Stomach (tissue), 9 donors: Measurements from ENCODE around the gene TTC3. TPM values are rescaled to one million over a fixed set of nuclear protein-coding genes. Genes with fewer than 3 reads are reported as not detected.

Experiments used
- DNase-seq, 2 donors: peaks; one replicate each; pipeline versions ENCODE4 v3.0.0 to v3.0.0-alpha.2; 2013 to 2019
- H3K27ac ChIP-seq, 5 donors: fragments of 200-600 bp in 4 of 5; sonication (generic) in 4 of 5; one replicate each; pipeline ENCODE4 v1.5.1; 2013 to 2019; ENCODE audit warnings: mild to moderate bottlenecking in 1 of 5, moderate library complexity in 1 of 5
- H3K27me3 ChIP-seq, 3 donors: fragments of 200-600 bp; sonication (generic); one replicate each; pipeline ENCODE4 v1.5.1; 2017 to 2019; ENCODE audit warnings: mixed run types in 1 of 3
- H3K36me3 ChIP-seq, 4 donors: fragments of 200-600 bp; sonication (generic); 1 replicate in 3 of 4; 2 replicates in 1 of 4; pipeline ENCODE4 v1.5.1; 2016 to 2019
- H3K4me1 ChIP-seq, 4 donors: fragments of 200-600 bp; sonication (generic); one replicate each; pipeline ENCODE4 v1.5.1; 2016 to 2019
- H3K4me3 ChIP-seq, 4 donors: fragments of 200-600 bp; sonication (generic) in 3 of 4; one replicate each; pipeline ENCODE4 v1.5.1; 2016 to 2019; ENCODE audit warnings: mild to moderate bottlenecking in 1 of 4
- H3K9me3 ChIP-seq, 4 donors: fragments of 200-600 bp; sonication (generic); one replicate each; pipeline ENCODE4 v1.5.1; 2016 to 2019
- EP300 ChIP-seq: sonication (generic); formaldehyde crosslinking; IDR thresholded peaks from one replicate; pipeline ENCODE4 v1.6.1; 2017; ENCODE audit warnings: antibody characterized with exemption
- POLR2A ChIP-seq, 4 donors: fragments of 450-650 bp; IDR thresholded peaks; one replicate each; pipeline ENCODE4 v1.6.1; 2016; ENCODE audit warnings: antibody characterized with exemption in 4 of 4, control low read depth in 2 of 4, mild to moderate bottlenecking in 1 of 4, moderate library complexity in 1 of 4
- POLR2AphosphoS5 ChIP-seq, 3 donors: sonication (generic); formaldehyde crosslinking; IDR thresholded peaks; one replicate each; pipeline ENCODE4 v1.6.1; 2016; ENCODE audit warnings: antibody characterized with exemption in 3 of 3
- WGBS, 5 donors: extraction: QIAGEN DNeasy Blood & Tissue Kit in 3 of 5; methylation state at CpG; one replicate each; pipeline versions ENCODE4 v1.1.5 to v1.1.7; 2013 to 2018; 5-methylcytosine and 5-hydroxymethylcytosine counted together
- intact Hi-C: fragments of 100-400 bp; cut with DNase I; formaldehyde crosslinking; loops from one replicate; pipeline ENCODE4 v1.15.1; 2023; ENCODE audit warnings: low total_unique reads
- polyA plus RNA-seq, 3 donors: library from polyadenylated mRNA; stranded (reverse); fragments of 200-250 nt; gene quantifications; one replicate each; pipeline ENCODE4 v1.2.3, GENCODE V29; 2013
- total RNA-seq, 5 donors: library from RNA; depleted of rRNA; stranded (reverse); fragments of >200 nt; gene quantifications; one replicate each; pipeline versions ENCODE4 v1.1.0 to v1.2.3, GENCODE V29; 2014 to 2016
- TF ChIP-seq, protein P1 (sequence below), 7 experiments: fragments of 450-650 bp in 4 of 7; fragments of 200-600 bp in 3 of 7; sonication (generic) in 3 of 7; IDR thresholded peaks; one replicate each; pipeline ENCODE4 v1.5.1; 2016 to 2019; ENCODE audit warnings: antibody characterized with exemption in 7 of 7, control low read depth in 2 of 7, mild to moderate bottlenecking in 1 of 7
- donor health status: healthy with polysubstance abuse.
- donor health status: Bipolar disorder and iron deficiency.
- donor health status: healthy.

The TTC3 gene
- total and polyA plus RNA-seq, 8 donors, result 17.5 to 538 (median 143) TPM

DNA sequence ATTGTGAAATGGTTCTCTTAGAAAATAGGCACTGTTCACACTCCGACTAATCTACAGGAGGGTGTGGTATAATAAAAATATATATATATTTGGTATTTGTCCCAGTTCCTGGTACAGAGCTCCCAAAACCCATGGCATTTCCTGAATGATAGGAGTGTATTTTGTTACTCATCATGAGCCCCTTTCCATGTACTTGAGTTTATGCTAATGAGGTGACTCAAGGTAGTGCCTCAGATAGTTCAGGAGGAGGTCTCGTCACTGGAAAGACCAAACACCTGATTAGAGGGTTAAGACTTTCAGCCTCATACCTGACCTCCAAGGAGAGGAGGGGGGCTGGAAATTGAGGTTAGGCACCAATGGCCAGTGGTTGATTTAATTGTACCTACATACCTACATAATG lies 57.9 kb downstream of the TTC3 start:
- Histone ChIP-seq H3K9me3 (no peaks in the 10 kb centered on the region), H3K4me3 (no peak overlapping the region), H3K27ac (no peak overlapping the region), H3K27me3 (no peaks in the 10 kb centered on the region), H3K4me1 (no peaks in the 10 kb centered on the region), H3K36me3 (peaks cover 34 to 100% (median 96%) of the 10 kb centered on the region in 4 donors)
- intact Hi-C loops, result no loop called here
- WGBS, 5 donors, result 72 to 83% (median 77%) methylated on average over 2 of the region's 2 CpGs
- TF ChIP-seq EP300 (no peak), POLR2A (IDR thresholded peaks at IDR 0.05) (no peak), POLR2AphosphoS5 (IDR thresholded peaks at IDR 0.05) (no peak)
- TF ChIP-seq, protein P1, sequence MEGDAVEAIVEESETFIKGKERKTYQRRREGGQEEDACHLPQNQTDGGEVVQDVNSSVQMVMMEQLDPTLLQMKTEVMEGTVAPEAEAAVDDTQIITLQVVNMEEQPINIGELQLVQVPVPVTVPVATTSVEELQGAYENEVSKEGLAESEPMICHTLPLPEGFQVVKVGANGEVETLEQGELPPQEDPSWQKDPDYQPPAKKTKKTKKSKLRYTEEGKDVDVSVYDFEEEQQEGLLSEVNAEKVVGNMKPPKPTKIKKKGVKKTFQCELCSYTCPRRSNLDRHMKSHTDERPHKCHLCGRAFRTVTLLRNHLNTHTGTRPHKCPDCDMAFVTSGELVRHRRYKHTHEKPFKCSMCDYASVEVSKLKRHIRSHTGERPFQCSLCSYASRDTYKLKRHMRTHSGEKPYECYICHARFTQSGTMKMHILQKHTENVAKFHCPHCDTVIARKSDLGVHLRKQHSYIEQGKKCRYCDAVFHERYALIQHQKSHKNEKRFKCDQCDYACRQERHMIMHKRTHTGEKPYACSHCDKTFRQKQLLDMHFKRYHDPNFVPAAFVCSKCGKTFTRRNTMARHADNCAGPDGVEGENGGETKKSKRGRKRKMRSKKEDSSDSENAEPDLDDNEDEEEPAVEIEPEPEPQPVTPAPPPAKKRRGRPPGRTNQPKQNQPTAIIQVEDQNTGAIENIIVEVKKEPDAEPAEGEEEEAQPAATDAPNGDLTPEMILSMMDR (IDR thresholded peaks at IDR 0.05), result no peak
- no peak for DNase-seq

DNA sequence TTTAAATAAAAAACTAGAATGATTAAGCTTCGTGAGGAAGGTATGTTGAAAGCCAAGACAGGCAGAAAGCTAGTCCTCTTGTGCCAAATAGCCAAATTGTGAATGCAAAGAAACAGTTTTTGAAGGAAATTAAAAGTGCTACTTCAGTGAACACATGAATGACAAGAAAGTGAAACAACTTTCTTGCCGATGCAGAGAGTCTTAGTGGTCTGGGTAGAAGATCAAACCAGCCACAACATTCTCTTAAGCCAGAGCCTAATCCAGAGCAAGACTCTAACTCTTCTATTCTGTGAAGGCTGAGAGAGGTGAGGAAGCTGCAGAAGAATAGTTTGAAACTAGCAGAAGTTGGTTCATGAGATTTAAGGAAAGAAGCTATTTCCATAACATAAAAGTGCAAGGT lies 63.2 kb downstream of the TTC3 start:
- no peaks in the 10 kb centered on the region for H3K9me3 ChIP-seq
- intact Hi-C loops, result no loop called here
- H3K27me3 ChIP-seq, result no peaks in the 10 kb centered on the region
- H3K27ac ChIP-seq, result no peak overlapping the region
- H3K36me3 ChIP-seq, result peaks cover 27 to 88% (median 83%) of the 10 kb centered on the region in 4 donors
- DNase-seq, result no peak
- TF ChIP-seq, protein P1 (IDR thresholded peaks at IDR 0.05), result no peak
- TF ChIP-seq POLR2A (IDR thresholded peaks at IDR 0.05) (no peak), EP300 (no peak), POLR2AphosphoS5 (IDR thresholded peaks at IDR 0.05) (no peak)
- H3K4me1 ChIP-seq, result no peaks in the 10 kb centered on the region
- 84 to 95% (median 87%) methylated on average over 2 of the region's 2 CpGs for WGBS, 5 donors
- H3K4me3 ChIP-seq, result no peak overlapping the region

DNA sequence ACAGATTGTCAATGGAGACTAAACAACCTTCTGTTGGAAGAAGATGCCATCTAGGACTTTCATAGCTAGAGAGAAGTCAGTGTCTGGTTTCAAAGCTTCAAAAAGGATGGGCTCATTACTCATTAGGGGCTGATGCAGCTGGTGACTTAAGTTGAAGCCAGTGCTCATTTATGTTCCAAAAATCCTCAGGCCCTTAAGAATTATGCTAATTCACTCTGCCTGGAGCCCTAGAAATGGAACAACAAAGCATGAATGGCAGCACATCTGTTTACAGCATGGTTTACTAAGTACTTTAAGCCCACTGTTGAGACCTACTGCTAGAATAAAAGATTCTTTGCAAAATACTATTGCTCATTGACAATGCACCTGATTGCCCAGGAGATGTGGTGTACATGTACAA lies 63.7 kb downstream of the TTC3 start:
- DNase-seq, result no peak
- intact Hi-C loops, result no loop called here

GRCh38 chr21:37139154-37139553 lies 66.1 kb downstream of the TTC3 start:
- intact Hi-C loops, result no loop called here
- no peak overlapping the region for H3K27ac ChIP-seq
- no peaks in the 10 kb centered on the region for H3K4me1 ChIP-seq
- WGBS, 5 donors, result 65 to 85% (median 72%) methylated on average over 3 of the region's 3 CpGs
- H3K9me3 ChIP-seq, result no peaks in the 10 kb centered on the region
- DNase-seq, result no peak
- no peaks in the 10 kb centered on the region for H3K27me3 ChIP-seq
- TF ChIP-seq POLR2A (IDR thresholded peaks at IDR 0.05) (no peak), POLR2AphosphoS5 (IDR thresholded peaks at IDR 0.05) (no peak), EP300 (no peak)
- TF ChIP-seq, protein P1 (IDR thresholded peaks at IDR 0.05), result no peak
- H3K4me3 ChIP-seq, result no peak overlapping the region
- H3K36me3 ChIP-seq, result peaks cover 25 to 74% (median 70%) of the 10 kb centered on the region in 4 donors

More for the DNA sequence above, 63.7 kb downstream of the TTC3 start:
- H3K9me3 ChIP-seq, result no peaks in the 10 kb centered on the region
- H3K4me3 ChIP-seq, result no peak overlapping the region
- no peak overlapping the region for H3K27ac ChIP-seq
- TF ChIP-seq, protein P1 (IDR thresholded peaks at IDR 0.05), result no peak
- TF ChIP-seq EP300 (no peak), POLR2A (IDR thresholded peaks at IDR 0.05) (no peak), POLR2AphosphoS5 (IDR thresholded peaks at IDR 0.05) (no peak)
- no peaks in the 10 kb centered on the region for H3K27me3 ChIP-seq
- no peaks in the 10 kb centered on the region for H3K4me1 ChIP-seq
- H3K36me3 ChIP-seq, result peaks cover 27 to 88% (median 83%) of the 10 kb centered on the region in 4 donors
